IPS-15b (cell line): ENCODE results near the gene GCNA.
"Not testable (repeated sequence)": the region's sequence is repeated elsewhere in the genome, so short reads cannot be mapped to it uniquely, and the experiment has no call there.

Experiments
- H3K27me3 ChIP-seq: one replicate; pipeline ENCODE4 v1.6.1; 2013; ENCODE audit warnings: low read length; ENCODE audit not compliant: control insufficient read depth, insufficient read depth
- H3K36me3 ChIP-seq: one replicate; pipeline ENCODE4 v1.6.1; 2013; ENCODE audit warnings: low read length; ENCODE audit not compliant: control insufficient read depth, insufficient read depth
- H3K4me1 ChIP-seq: one replicate; pipeline ENCODE4 v1.6.1; 2013; ENCODE audit warnings: mild to moderate bottlenecking, low read length; ENCODE audit not compliant: control insufficient read depth, insufficient read depth
- H3K4me3 ChIP-seq: one replicate; pipeline ENCODE4 v1.5.1; 2013; ENCODE audit warnings: low read depth, low read length
- H3K9ac ChIP-seq: one replicate; pipeline ENCODE4 v1.6.1; 2013; ENCODE audit warnings: low read depth, mild to moderate bottlenecking, low read length
- H3K9me3 ChIP-seq: one replicate; pipeline ENCODE4 v1.6.1; 2013; ENCODE audit warnings: mild to moderate bottlenecking, low read length; ENCODE audit not compliant: control insufficient read depth, insufficient read depth

GCNA gene

DNA sequence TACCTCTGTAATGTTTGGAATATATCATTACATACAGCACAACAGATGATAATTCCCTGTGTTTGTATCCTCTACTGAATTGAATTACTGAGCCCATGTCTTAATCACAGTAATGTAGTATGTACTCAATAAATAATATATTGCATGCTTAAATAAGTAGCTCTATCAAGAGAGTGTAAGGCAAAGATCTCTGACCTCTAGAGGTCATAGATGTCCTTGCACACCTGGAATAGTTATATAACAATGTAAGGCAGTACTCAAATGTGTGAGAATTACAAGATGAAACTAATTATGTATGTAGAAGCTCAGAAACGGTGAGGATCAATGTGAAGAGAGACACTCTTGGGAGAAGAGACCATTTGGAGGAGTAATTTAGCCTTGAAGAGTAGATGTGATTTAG, 14.3 kb upstream of the GCNA start:
- Histone ChIP-seq H3K36me3 (peaks cover 29% of the 10 kb centered on the region), H3K9me3 (no peaks in the 10 kb centered on the region), H3K9ac (no peak overlapping the region), H3K27me3 (no peaks in the 10 kb centered on the region), H3K4me1 (no peaks in the 10 kb centered on the region), H3K4me3 (no peak overlapping the region)

DNA sequence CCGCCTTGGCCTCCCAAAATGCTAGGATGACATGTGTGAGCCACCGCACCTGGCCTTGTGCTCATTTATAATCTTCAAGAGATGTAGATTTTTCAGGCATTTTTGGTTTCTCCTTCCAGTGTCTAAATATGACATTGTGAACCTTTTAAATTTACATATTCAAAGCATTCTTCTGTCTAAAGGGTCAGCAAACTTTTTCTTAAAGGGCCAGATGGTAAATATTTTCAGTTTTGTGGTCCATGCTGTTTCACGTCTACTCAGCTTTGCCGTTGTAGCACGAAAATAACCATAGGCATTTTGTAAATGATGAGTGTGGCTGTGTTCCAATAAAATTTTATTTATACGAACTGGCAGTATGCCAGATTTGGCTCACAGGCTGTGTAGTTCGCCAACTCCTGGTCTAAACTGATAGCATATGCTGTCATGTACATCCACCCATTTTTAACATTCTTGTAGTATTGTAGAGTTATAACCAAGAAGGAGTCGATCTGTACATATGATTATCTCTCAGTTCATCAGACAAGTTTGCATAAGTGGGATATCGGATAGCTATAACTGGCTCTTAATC, 12.7 kb upstream of the GCNA start:
- H3K9me3 ChIP-seq = no peaks in the 10 kb centered on the region
- no peaks in the 10 kb centered on the region for H3K4me1 ChIP-seq
- H3K27me3 ChIP-seq = no peaks in the 10 kb centered on the region
- no peak overlapping the region for H3K9ac ChIP-seq
- H3K4me3 ChIP-seq = no peak overlapping the region
- H3K36me3 ChIP-seq = peaks cover 29% of the 10 kb centered on the region

DNA sequence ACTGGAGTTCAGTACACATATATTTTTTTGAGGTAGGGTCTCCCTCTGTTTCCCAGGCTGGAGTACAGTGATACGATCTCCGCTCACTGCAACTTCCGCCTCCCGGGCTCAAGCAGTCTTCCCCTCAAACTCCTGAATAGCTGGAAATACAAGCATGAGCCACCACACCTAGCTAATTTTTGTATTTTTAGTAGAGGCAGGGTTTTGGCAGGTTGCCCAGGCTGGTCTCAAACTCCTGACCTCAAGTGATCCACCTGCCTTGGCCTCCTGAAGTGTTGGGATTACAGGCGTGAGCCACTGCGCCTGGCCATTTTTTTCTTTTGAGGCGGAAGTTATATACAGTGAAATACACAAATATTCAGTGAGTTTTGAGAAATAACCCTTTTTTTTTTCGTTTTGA, 6.8 kb upstream of the GCNA start:
- not testable (repeated sequence) for H3K9ac ChIP-seq, H3K9me3 ChIP-seq, H3K4me3 ChIP-seq, H3K4me1 ChIP-seq, H3K27me3 ChIP-seq
- peaks cover 24% of the 10 kb centered on the region for H3K36me3 ChIP-seq

DNA sequence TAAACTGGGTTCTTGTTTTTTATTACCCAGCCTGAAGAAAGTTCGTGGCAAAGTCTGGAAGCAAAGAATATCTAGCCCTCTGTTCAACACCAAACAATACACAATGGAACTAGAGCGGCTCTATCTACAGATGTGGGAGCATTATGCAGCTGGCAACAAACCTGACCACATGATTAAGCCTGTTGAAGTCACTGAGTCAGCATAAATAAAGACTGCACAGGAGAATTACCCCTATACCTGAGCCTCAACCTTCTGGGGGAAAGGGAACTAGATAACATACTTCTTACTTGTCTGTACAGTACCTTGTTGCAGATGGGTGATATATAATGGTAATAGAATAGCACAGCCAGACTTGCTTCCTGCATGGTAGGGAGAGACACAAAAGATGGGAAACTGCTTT, 4.6 kb upstream of the GCNA start:
- no peaks in the 10 kb centered on the region for H3K9me3 ChIP-seq
- H3K9ac ChIP-seq = no peak overlapping the region
- no peaks in the 10 kb centered on the region for H3K27me3 ChIP-seq
- H3K4me3 ChIP-seq = no peak overlapping the region
- H3K4me1 ChIP-seq = no peaks in the 10 kb centered on the region
- peaks cover 24% of the 10 kb centered on the region for H3K36me3 ChIP-seq

DNA sequence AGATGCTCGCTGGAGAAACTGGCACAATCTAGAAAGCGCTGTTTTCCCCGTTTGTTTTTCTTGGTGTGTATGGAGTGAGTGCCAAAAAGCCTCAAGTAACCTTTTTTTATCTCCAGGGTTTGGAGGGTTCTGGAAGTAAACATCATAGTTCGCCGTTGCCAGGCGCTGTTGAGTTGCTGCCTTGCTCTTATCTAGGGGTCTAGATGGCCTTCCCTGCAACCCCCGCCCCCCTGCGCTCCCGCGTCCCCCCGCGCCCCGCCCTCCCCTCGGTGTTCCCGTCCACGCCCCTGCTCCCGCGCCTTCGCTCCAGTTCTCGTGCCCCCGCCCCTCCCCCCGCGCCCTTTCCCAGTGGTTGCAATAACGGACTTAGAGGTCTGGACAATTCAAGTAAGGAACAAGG, 555 bp upstream of the GCNA start:
- Histone ChIP-seq H3K4me1 (no peaks in the 10 kb centered on the region), H3K27me3 (no peaks in the 10 kb centered on the region), H3K4me3 (no peak overlapping the region), H3K9me3 (no peaks in the 10 kb centered on the region), H3K36me3 (peaks cover 14% of the 10 kb centered on the region), H3K9ac (no peak overlapping the region)

DNA sequence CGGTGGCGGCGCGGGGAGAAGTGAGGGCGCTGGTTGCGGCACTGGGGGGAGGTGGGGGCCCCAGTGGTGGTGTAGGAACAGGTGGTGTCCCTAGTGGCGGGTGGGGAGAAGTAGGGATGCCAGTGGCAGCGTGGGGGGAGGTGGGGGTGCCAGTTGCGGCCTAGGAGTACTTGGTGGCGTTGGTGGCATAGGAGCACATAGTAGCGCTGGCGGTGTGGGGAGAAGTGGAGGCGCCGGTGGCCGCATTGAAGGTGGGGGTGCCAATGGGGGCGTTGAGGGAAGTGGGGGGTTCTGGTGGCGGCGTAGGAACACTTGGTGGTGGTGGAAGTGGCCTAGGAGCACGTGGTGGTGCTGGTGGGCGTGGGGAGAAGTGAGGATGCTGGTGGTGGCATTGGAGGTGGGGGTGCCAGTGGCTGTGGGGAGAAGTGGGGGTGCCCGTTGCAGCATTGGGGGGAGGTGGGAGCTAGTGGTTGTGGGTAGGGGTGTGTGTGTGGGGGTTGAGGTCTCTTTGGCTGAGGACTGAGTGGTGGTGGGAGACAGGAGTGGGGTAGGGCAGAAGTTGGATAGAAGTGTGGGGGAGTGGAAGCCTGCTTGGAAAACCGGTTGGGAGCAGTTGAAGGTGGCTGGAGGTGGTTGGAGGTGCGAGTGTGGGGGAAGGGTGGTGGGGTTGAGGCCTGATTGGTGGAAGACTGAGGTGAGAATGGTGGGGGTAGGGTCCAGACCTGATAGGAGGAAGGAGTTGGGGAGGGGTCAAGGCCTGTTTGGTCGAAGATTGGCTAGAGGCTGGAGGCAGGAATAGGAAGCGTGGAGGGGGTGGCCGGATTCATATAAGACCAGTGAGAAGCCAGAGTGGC, 1.1 kb downstream of the GCNA start:
- H3K27me3 ChIP-seq = no peaks in the 10 kb centered on the region
- H3K9me3 ChIP-seq = no peaks in the 10 kb centered on the region
- no peak overlapping the region for H3K9ac ChIP-seq
- no peak overlapping the region for H3K4me3 ChIP-seq
- peaks cover 13% of the 10 kb centered on the region for H3K36me3 ChIP-seq
- no peaks in the 10 kb centered on the region for H3K4me1 ChIP-seq

DNA sequence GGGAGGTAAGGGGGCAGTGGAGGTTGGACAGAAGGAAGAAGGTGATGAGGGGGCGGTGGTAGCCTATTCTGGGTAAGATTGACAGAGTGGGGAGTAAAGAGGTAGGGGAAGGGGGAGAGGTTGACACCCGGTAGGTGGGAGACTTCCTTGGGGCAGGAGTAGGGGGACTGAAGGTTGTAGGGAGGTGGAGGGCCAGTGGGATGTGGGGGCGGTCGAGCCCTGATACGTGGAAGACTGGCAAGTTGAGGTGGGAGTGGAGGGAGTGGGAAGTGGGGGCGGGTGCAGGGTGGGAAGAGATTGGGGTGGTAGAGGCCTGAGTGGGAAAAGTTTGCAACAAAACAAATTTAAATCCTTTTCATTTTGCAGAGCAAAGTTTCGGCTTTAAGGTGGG, 1.7 kb downstream of the GCNA start:
- Histone ChIP-seq H3K9ac (no peak overlapping the region), H3K4me3 (no peak overlapping the region), H3K27me3 (no peaks in the 10 kb centered on the region), H3K4me1 (no peaks in the 10 kb centered on the region), H3K36me3 (peaks cover 7% of the 10 kb centered on the region), H3K9me3 (no peaks in the 10 kb centered on the region)

DNA sequence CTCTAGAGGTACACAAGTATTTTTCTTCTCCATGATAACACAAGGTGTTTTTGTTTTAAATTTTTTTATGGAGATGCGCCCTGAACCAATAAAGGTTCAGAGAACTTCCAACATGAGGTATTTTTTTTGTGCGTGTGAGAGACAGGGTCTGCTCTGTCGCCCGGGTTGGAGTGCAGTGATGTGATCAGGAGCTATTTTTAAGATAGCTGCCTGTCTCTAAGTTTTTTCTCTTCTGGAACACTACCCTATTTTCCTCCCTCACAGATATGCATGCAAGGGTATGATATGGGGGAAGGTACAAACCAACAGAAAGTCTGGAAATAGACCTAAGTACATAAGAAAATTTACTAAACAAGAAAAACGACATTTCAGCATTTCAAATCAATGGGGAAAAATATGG, 3.0 kb downstream of the GCNA start:
- Histone ChIP-seq H3K4me3 (no peak overlapping the region), H3K4me1 (no peaks in the 10 kb centered on the region), H3K27me3 (no peaks in the 10 kb centered on the region), H3K9ac (no peak overlapping the region), H3K36me3 (peaks cover 7% of the 10 kb centered on the region), H3K9me3 (no peaks in the 10 kb centered on the region)

DNA sequence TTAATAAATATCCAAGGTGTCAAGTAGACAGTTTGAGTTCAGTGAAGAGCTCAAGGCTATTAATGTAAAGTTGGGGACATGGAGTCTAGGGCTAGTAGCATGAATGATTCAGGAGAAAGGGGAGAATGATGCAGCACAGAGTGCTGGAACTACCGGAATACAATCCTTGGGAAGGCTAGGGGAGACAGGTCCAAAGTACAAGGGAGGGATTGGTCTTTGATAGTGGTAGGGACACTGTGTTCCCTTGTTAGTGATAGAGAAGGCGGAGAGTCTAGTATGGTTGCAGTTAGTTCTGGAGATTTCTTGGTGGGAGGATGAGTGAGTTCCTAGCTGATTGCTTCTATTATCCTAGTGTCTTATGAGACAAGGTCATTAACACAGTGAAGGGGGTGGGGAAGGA, 8.7 kb downstream of the GCNA start:
- no peaks in the 10 kb centered on the region for H3K9me3 ChIP-seq
- no peak overlapping the region for H3K4me3 ChIP-seq
- H3K4me1 ChIP-seq = no peaks in the 10 kb centered on the region
- H3K36me3 ChIP-seq = no peaks in the 10 kb centered on the region
- H3K9ac ChIP-seq = no peak overlapping the region
- no peaks in the 10 kb centered on the region for H3K27me3 ChIP-seq

DNA sequence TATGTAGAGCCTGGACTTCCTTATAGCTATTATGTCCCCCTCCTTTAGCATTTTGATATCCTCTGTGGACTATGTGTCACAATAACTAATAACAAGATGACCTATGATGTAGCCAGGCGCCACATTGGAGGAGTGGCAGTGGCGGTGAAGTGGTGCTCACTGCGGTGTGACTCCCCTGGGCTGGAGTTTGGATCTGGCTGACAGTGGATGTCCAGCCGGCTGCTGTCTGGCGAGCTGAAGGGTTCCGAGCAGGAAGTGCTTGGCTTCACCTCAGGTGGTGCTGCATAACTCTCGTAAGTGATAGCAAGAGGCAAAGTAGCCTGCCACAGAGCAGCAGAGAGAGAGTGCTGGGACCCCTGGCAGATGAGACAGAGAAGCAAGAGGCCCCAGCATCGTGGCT, 15.0 kb downstream of the GCNA start:
- not testable (repeated sequence) for H3K27me3 ChIP-seq, H3K36me3 ChIP-seq, H3K9me3 ChIP-seq, H3K9ac ChIP-seq, H3K4me1 ChIP-seq, H3K4me3 ChIP-seq

DNA sequence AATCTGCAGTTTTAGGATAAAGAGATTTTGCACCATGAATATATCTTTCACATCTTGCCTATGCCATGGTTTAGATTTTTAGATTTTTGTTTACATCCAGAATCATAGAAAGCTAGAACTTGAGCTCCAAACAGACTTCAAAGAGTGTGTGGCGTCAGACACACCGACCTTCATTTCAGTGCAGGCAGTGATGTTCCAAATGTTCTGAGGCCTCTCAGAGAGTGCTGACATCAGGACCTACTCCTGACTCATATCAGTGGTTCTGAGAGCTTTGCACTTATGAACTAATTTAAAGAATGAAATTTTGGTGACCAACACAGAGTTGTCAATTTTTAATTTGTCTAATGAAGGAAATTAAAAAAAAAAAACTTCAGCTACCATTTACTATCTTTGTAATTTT, 21.7 kb downstream of the GCNA start:
- Histone ChIP-seq H3K4me1 (no peaks in the 10 kb centered on the region), H3K27me3 (no peaks in the 10 kb centered on the region), H3K9me3 (no peaks in the 10 kb centered on the region), H3K9ac (no peak overlapping the region), H3K4me3 (no peak overlapping the region), H3K36me3 (no peaks in the 10 kb centered on the region)

DNA sequence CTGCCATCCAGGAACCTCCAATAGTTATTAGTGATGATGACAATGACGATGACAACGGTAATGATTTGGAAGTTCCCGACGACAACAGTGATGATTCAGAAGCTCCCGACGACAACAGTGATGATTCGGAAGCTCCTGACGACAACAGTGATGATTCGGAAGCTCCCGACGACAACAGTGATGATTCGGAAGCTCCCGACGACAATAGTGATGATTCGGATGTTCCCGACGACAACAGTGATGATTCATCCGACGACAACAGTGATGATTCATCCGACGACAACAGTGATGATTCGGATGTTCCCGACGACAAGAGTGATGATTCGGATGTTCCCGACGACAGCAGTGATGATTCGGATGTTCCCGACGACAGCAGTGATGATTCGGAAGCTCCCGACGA, 25.4 kb downstream of the GCNA start:
- Histone ChIP-seq H3K4me1 (no peaks in the 10 kb centered on the region), H3K36me3 (peaks cover 5% of the 10 kb centered on the region), H3K9ac (no peak overlapping the region), H3K4me3 (no peak overlapping the region), H3K27me3 (no peaks in the 10 kb centered on the region), H3K9me3 (no peaks in the 10 kb centered on the region)
